AG04450 (cell line): ENCODE results near the gene NID1. TPM values are rescaled to one million over a fixed set of nuclear protein-coding genes. Genes with fewer than 3 reads are reported as not detected.

Experiments used
- CTCF ChIA-PET: fragments of 300-600, 350-600 bp; formaldehyde crosslinking; extraction: SDS; loops from one replicate; lab custom pipeline; 2022; ENCODE audit warnings: antibody characterized with exemption, inconsistent platforms; lab: Charles Lee
- POLR2A ChIA-PET: fragments of 350-600 bp; formaldehyde crosslinking; extraction: SDS; loops from one replicate; lab custom pipeline; 2021; ENCODE audit warnings: antibody characterized with exemption, inconsistent platforms; lab: Yijun Ruan, JAX
- DNase-seq: peaks from one replicate; pipeline ENCODE4 v3.0.0-alpha.2; 2011; ENCODE audit warnings: low read depth, low spot score
- H3K27ac ChIP-seq: one replicate; pipeline ENCODE4 v1.5.1; 2012; ENCODE audit warnings: low read depth, low read length, control low read depth
- H3K27me3 ChIP-seq: one replicate; pipeline ENCODE4 v1.6.0; 2012; ENCODE audit warnings: low read length; ENCODE audit not compliant: control insufficient read depth, insufficient read depth
- H3K4me3 ChIP-seq: 2 replicates; pipeline ENCODE4 v1.5.1; 2011; ENCODE audit warnings: mild to moderate bottlenecking, low read depth, low read length, control low read depth
- H3K9me3 ChIP-seq: 2 replicates; pipeline ENCODE4 v1.5.1; 2012; ENCODE audit warnings: low read length; ENCODE audit not compliant: control insufficient read depth, insufficient read depth
- CTCF ChIP-seq: IDR thresholded peaks from 2 replicates; pipeline ENCODE4 v1.5.1; 2011; ENCODE audit warnings: low read depth, low read length, control low read depth, inconsistent platforms
- polyA plus RNA-seq: library from polyadenylated mRNA; depleted of rRNA; stranded (reverse); fragments of >200 nt; gene quantifications from 2 replicates; pipeline ENCODE4 v1.2.3, GENCODE V29; 2011

NID1 gene
- polyA plus RNA-seq, 1 experiment = 137 TPM

- no peak for DNase-seq
- no peak for TF ChIP-seq CTCF
- H3K27ac ChIP-seq = no peak overlapping the region
- ChIA-PET POLR2A (no interaction called here), CTCF (interaction anchor here (0.6 to 1.8 kb wide), 6 partner anchors 10 to 564 kb away, joined by 3 to 4 read pairs (median 4); partner anchors contain the start of gene B3GALNT2)
- H3K27me3 ChIP-seq = no peaks in the 10 kb centered on the region
- H3K9me3 ChIP-seq = no peaks in the 10 kb centered on the region
- no peak overlapping the region; the same call in 1 of the 2 replicates for H3K4me3 ChIP-seq
Observed at GRCh38 chr1:236067854-236068454, 3.1 kb upstream of the NID1 start.

DNA sequence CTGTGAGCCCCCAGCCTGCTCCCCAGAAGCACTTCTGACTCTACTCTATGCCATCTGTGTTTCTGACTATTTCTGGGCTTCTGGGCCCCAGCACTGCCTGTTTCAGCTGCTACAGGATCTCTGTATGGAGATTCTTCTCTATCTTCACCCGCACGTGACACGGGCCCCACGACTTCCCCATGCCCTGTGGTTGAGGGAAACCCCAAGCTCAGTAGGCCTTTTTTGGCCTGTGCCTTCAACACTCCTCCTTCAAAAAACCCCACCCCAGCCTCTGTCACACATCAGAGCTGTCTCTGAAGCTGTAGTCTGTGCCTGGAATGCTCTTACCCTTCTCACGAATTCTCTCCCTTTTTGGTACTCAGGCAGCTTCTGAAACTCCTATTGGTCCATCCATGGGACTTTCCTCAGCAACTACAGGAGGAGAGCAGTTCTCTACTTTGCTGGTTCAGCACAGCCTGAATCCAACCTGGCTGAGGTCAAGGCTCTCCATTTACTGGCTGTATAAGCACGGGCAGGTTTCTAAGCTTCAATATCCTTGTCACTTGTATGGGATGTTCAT is 2.0 kb upstream of the NID1 start:
- Histone ChIP-seq H3K4me3 (no peak overlapping the region), H3K27me3 (no peaks in the 10 kb centered on the region), H3K27ac (peak overlapping the region; percentile 21), H3K9me3 (no peaks in the 10 kb centered on the region)
- DNase-seq = no peak
- POLR2A ChIA-PET = no interaction called here
- CTCF ChIA-PET = interaction anchor here (0.6 to 1.6 kb wide), 6 partner anchors 9 to 581 kb away, joined by 3 to 4 read pairs (median 3); partner anchors contain the start of gene B3GALNT2
- no peak for TF ChIP-seq CTCF

DNA sequence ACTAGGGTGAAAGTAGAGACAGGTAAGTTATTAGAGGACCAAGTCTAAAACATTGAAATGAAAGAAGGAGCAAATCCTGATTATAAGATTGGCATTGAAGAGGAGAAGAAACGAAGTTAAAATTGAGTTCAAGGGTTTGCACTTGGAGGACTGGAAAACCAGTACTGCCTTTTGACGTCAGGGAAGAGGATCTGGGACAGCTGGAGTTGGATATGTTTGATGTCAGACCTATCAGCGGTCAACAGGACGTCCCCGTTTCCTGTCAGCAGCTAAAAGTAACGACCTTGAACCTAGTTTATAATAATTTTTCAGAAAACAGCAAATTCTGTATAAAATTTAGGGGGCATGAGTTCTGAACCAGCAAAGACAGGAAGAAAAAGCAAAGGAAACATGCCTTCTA is 1.2 kb upstream of the NID1 start:
- no peak for DNase-seq
- no peak overlapping the region for H3K4me3 ChIP-seq
- ChIA-PET POLR2A (no interaction called here), CTCF (interaction anchor here (0.7 to 1.0 kb wide), 2 partner anchors 18 kb away, joined by 3 to 6 read pairs; no protein-coding TSS in a partner anchor)
- H3K27ac ChIP-seq = no peak overlapping the region
- H3K9me3 ChIP-seq = no peaks in the 10 kb centered on the region
- H3K27me3 ChIP-seq = no peaks in the 10 kb centered on the region
- no peak for TF ChIP-seq CTCF

DNA sequence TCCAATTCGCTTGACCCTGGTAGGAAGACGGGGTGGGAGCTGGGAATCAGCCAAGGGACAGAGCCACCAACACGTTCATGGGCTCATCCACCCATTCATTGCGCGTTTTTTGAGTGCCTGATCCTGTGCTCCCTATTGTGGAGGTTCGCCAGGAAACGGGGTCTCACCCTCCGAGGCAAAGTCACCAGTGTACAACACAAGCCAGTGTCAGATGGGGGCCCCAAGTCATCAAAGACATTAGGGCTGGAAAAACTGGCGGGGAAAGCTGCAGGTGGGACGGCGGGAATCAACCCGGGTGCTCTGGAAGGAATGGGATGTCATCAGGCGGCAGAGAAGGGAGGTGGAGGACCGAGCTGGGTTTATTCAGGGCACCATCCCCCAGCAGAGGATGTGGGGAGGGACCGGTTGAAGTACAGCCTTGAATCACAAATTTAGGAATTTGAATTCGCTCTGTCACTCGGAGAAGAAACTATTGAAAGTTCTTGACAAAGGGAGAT is 667 bp upstream of the NID1 start:
- TF ChIP-seq CTCF = no peak
- ChIA-PET CTCF (interaction anchor here (0.6 to 1.0 kb wide), 3 partner anchors 17 to 86 kb away, joined by 3 to 6 read pairs (median 3); no protein-coding TSS in a partner anchor), POLR2A (interaction anchor here (1.7 kb wide), 1 partner anchor 94 kb away, joined by 6 read pairs; no protein-coding TSS in a partner anchor)
- Histone ChIP-seq H3K27ac (no peak overlapping the region), H3K27me3 (no peaks in the 10 kb centered on the region), H3K9me3 (no peaks in the 10 kb centered on the region), H3K4me3 (peak overlapping the region; percentile 67)
- DNase-seq = no peak
